Panc1 (cell line): Measurements from ENCODE around the gene TMEM97.

Experiments used
- POLR2AphosphoS5 ChIP-seq: IDR thresholded peaks from 2 replicates; pipeline ENCODE4 v1.6.1; 2012; ENCODE audit warnings: mild to moderate bottlenecking, low read depth, low read length, moderate library complexity
- SIN3A ChIP-seq: IDR thresholded peaks from 2 replicates; pipeline ENCODE4 v1.6.1; 2012; ENCODE audit warnings: low read depth, mild to moderate bottlenecking, low read length, moderate library complexity, borderline replicate concordance; ENCODE audit not compliant: insufficient read depth
- TCF7L2 ChIP-seq: IDR thresholded peaks from 2 replicates; pipeline ENCODE4 v1.6.1; 2011; ENCODE audit warnings: mild to moderate bottlenecking, low read depth, low read length, inconsistent platforms
- TF ChIP-seq, protein P1 (sequence below), 2 experiments: IDR thresholded peaks; 2 replicates each; pipeline ENCODE4 v1.6.1; 2011 to 2012; ENCODE audit warnings: low read depth in 2 of 2, control low read depth in 1 of 2, low read length in 1 of 2, mild to moderate bottlenecking in 1 of 2, moderate library complexity in 1 of 2; ENCODE audit not compliant: insufficient read depth in 1 of 2
- TF ChIP-seq, protein P2 (sequence below): fragments of 450-650 bp; IDR thresholded peaks from 2 replicates; pipeline ENCODE4 v1.5.1; 2017; ENCODE audit warnings: mild to moderate bottlenecking

DNA sequence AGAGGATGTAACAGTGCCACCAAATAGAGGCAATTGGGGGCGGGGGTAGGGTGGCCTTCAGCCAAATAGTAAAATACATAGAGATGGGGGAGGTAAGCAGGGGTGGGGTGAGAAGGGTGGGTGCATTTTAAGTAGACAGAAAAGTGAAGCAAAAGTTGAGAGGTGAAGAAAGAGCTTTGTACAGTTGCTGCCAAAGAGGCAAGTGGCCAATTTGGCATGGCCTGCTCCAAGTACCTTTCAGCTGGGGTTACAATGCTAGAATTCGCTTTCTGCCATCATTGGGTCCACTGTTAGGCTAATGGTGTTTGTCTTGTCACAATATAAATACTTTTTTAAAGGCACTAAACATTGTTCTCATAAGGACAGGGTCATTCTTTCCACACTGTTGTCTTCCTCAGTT, 5.2 kb upstream of the TMEM97 start:
- TF ChIP-seq, protein P1, sequence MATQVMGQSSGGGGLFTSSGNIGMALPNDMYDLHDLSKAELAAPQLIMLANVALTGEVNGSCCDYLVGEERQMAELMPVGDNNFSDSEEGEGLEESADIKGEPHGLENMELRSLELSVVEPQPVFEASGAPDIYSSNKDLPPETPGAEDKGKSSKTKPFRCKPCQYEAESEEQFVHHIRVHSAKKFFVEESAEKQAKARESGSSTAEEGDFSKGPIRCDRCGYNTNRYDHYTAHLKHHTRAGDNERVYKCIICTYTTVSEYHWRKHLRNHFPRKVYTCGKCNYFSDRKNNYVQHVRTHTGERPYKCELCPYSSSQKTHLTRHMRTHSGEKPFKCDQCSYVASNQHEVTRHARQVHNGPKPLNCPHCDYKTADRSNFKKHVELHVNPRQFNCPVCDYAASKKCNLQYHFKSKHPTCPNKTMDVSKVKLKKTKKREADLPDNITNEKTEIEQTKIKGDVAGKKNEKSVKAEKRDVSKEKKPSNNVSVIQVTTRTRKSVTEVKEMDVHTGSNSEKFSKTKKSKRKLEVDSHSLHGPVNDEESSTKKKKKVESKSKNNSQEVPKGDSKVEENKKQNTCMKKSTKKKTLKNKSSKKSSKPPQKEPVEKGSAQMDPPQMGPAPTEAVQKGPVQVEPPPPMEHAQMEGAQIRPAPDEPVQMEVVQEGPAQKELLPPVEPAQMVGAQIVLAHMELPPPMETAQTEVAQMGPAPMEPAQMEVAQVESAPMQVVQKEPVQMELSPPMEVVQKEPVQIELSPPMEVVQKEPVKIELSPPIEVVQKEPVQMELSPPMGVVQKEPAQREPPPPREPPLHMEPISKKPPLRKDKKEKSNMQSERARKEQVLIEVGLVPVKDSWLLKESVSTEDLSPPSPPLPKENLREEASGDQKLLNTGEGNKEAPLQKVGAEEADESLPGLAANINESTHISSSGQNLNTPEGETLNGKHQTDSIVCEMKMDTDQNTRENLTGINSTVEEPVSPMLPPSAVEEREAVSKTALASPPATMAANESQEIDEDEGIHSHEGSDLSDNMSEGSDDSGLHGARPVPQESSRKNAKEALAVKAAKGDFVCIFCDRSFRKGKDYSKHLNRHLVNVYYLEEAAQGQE (IDR thresholded peaks at IDR 0.05; ENCODE audit: insufficient read depth in 1 of 2, low read depth in 2 of 2, low read length in 1 of 2) = no peak
- TF ChIP-seq, protein P2, sequence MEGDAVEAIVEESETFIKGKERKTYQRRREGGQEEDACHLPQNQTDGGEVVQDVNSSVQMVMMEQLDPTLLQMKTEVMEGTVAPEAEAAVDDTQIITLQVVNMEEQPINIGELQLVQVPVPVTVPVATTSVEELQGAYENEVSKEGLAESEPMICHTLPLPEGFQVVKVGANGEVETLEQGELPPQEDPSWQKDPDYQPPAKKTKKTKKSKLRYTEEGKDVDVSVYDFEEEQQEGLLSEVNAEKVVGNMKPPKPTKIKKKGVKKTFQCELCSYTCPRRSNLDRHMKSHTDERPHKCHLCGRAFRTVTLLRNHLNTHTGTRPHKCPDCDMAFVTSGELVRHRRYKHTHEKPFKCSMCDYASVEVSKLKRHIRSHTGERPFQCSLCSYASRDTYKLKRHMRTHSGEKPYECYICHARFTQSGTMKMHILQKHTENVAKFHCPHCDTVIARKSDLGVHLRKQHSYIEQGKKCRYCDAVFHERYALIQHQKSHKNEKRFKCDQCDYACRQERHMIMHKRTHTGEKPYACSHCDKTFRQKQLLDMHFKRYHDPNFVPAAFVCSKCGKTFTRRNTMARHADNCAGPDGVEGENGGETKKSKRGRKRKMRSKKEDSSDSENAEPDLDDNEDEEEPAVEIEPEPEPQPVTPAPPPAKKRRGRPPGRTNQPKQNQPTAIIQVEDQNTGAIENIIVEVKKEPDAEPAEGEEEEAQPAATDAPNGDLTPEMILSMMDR = no peak
- no peak for TF ChIP-seq TCF7L2
- TF ChIP-seq POLR2AphosphoS5 = no peak
- TF ChIP-seq SIN3A = no peak
